ENCODE results near the gene CRYGC. TPM values are rescaled to one million over a fixed set of nuclear protein-coding genes. Genes with fewer than 3 reads are reported as not detected.

CRYGC gene
- total RNA-seq, 1 donor from 2014 or later: not detected

DNA sequence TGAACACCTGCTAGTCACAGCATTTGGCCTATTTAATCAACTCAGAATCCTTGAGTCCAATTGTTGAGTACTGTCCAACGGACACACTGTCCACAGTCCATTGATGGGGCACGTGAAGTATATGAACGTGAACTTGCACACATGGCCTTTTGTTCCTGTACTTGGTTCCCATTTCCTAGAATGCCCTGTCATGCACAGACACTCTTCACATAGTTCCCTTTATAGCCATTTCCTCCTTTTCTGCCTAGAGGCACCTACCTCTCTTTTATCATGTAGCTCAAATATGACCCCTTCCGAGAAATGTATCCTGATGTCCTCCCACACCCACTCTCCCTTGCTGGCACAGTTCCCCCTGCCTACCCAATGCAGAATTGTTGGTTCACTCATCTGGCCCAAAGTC, 42.5 kb upstream of the CRYGC start:
- TF ChIP-seq, protein P1, sequence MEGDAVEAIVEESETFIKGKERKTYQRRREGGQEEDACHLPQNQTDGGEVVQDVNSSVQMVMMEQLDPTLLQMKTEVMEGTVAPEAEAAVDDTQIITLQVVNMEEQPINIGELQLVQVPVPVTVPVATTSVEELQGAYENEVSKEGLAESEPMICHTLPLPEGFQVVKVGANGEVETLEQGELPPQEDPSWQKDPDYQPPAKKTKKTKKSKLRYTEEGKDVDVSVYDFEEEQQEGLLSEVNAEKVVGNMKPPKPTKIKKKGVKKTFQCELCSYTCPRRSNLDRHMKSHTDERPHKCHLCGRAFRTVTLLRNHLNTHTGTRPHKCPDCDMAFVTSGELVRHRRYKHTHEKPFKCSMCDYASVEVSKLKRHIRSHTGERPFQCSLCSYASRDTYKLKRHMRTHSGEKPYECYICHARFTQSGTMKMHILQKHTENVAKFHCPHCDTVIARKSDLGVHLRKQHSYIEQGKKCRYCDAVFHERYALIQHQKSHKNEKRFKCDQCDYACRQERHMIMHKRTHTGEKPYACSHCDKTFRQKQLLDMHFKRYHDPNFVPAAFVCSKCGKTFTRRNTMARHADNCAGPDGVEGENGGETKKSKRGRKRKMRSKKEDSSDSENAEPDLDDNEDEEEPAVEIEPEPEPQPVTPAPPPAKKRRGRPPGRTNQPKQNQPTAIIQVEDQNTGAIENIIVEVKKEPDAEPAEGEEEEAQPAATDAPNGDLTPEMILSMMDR (IDR thresholded peaks at IDR 0.05; ENCODE audit: unreplicated experiment): no peak
- Mint-ChIP-seq H3K27ac (no peak overlapping the region), H3K9me3 (ENCODE audit: low read depth) (no peaks in the 10 kb centered on the region), H3K4me1 (ENCODE audit: low read depth) (peaks cover 1% of the 10 kb centered on the region), H3K27me3 (no peaks in the 10 kb centered on the region), H3K4me3 (ENCODE audit: low read depth) (no peak overlapping the region), H3K36me3 (ENCODE audit: insufficient read depth) (no peaks in the 10 kb centered on the region)
- DNase-seq (ENCODE audit: low spot score, unreplicated experiment): no peak

DNA sequence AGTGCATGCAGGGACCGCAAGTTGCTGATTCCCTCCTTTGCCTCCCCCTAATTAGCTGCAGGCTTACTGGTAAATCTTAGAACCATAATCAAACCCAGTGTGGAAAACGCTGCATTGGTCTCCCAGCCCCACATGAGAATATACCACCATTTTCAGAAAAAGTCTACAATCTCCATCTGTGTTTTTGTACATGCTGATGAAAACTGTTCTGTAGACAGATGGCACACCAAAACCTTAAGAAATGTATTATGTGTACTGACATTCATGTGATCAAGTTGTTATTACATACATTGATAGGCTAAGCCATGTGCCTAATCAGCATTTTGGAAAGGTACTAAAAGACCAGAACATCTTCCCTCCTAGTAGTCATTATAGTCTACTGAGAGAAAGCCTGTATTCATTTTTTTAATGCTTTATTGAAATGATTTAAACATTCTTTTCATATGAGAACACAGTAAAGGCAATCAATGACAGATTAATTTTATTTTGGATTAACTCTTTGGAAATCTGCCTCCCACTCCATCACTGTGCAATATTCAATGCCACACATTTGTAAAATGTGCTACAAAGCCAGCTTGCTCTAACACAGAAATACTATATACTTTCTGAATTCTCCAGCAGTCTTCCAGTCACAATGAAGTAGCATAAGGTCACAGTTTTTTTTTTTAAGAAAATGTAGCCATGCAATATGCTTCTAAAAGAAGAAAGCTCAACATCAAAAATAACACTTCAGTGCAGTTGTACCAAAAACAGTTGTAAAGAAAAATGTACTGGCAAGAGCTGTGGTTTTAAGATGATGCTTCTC, 35.5 kb upstream of the CRYGC start:
- H3K27ac Mint-ChIP-seq: no peak overlapping the region
- DNase-seq (ENCODE audit: low spot score, unreplicated experiment): no peak
- no peaks in the 10 kb centered on the region for H3K36me3 Mint-ChIP-seq (ENCODE audit: insufficient read depth)
- H3K27me3 Mint-ChIP-seq: no peaks in the 10 kb centered on the region
- peaks cover 15% of the 10 kb centered on the region for H3K4me1 Mint-ChIP-seq (ENCODE audit: low read depth)
- TF ChIP-seq, protein P1 (IDR thresholded peaks at IDR 0.05; ENCODE audit: unreplicated experiment): no peak
- no peaks in the 10 kb centered on the region for H3K9me3 Mint-ChIP-seq (ENCODE audit: low read depth)
- H3K4me3 Mint-ChIP-seq (ENCODE audit: low read depth): no peak overlapping the region

DNA sequence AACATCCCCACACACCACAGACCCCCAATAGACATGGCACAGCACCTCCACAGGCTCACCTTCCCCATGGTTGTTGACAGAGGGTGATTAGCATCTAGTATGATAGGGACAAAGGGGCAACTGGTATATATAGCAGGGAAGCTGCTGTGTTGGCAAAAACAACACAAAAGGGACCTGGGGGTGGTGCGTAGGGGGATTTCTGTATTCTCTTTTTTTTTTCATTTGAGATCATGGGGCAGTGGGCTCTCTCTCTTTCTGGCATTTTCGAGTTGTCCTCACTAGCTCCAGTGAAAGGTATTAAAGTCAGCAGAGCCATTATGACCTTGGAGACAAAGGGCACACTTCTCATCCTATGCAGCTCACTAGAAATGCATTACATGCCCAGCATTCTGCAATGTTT, 33.9 kb upstream of the CRYGC start, which contains the start of gene CRYGA:
CRYGA (minus strand) TSS at position 101 of the 400 bp plus-strand sequence; CDS start at position 68, 33 bp downstream.
- Mint-ChIP-seq H3K9me3 (ENCODE audit: low read depth) (no peaks in the 10 kb centered on the region), H3K4me1 (ENCODE audit: low read depth) (peaks cover 15% of the 10 kb centered on the region), H3K36me3 (ENCODE audit: insufficient read depth) (no peaks in the 10 kb centered on the region), H3K27ac (no peak within 1 kb of the TSS), H3K4me3 (ENCODE audit: low read depth) (no peak within 1 kb of the TSS), H3K27me3 (no peaks in the 10 kb centered on the region)
- no peak for DNase-seq (ENCODE audit: low spot score, unreplicated experiment)
- TF ChIP-seq, protein P1 (IDR thresholded peaks at IDR 0.05; ENCODE audit: unreplicated experiment): no peak

DNA sequence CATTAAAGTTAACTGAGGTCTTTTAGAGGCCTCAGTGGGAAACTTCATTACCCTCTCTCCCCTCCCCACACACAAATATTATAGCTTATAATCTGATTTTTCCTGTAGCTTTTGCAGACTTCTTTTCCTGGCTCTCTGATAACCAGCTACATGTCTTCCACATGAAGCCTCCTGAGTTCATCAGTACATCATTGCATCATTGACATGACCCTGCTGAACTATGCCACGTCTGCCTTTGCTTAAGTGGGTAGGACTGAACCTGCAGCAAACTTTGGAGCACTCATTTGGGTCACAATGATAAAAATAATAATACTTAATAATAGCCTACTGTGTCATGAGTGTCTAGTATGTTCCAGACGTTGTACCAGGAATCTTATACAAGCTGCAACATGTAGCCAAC, 26.8 kb upstream of the CRYGC start:
- H3K36me3 Mint-ChIP-seq (ENCODE audit: insufficient read depth): no peaks in the 10 kb centered on the region
- H3K4me1 Mint-ChIP-seq (ENCODE audit: low read depth): no peaks in the 10 kb centered on the region
- DNase-seq (ENCODE audit: low spot score, unreplicated experiment): no peak
- peaks cover 3% of the 10 kb centered on the region for H3K9me3 Mint-ChIP-seq (ENCODE audit: low read depth)
- TF ChIP-seq, protein P1 (IDR thresholded peaks at IDR 0.05; ENCODE audit: unreplicated experiment): no peak
- no peaks in the 10 kb centered on the region for H3K27me3 Mint-ChIP-seq
- no peak overlapping the region for H3K4me3 Mint-ChIP-seq (ENCODE audit: low read depth)
- H3K27ac Mint-ChIP-seq: no peak overlapping the region

DNA sequence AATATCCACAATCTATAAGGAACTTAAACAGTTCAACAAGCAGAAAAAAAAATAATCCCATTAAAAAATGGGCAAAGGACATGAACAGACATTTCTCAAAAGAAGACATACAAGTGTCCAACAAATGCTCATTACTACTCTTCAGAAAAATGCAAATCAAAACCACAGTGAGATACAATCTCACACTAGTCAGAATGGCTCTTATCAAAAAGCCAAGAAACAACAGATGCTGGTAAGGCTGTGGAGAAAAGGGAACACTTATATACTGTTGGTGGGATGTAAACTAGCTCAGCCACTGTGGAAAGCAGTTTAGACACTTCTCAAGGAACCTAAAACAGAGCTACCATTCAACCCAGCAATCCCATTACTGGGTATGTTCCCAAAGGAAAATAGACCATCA, 23.5 kb upstream of the CRYGC start:
- DNase-seq (ENCODE audit: low spot score, unreplicated experiment): no peak
- H3K4me3 Mint-ChIP-seq (ENCODE audit: low read depth): no peak overlapping the region
- no peaks in the 10 kb centered on the region for H3K4me1 Mint-ChIP-seq (ENCODE audit: low read depth)
- TF ChIP-seq, protein P1 (IDR thresholded peaks at IDR 0.05; ENCODE audit: unreplicated experiment): no peak
- peaks cover 10% of the 10 kb centered on the region for H3K9me3 Mint-ChIP-seq (ENCODE audit: low read depth)
- no peak overlapping the region for H3K27ac Mint-ChIP-seq
- H3K27me3 Mint-ChIP-seq: no peaks in the 10 kb centered on the region
- H3K36me3 Mint-ChIP-seq (ENCODE audit: insufficient read depth): no peaks in the 10 kb centered on the region
